ENCODE measurements around the gene TSPAN4.

The TSPAN4 gene

GRCh38 chr11:875203-875602, 32.6 kb downstream of the TSPAN4 start:
- TF ChIP-seq ZNF565 (CRISPR knock-in tag; conservative IDR thresholded peaks at IDR 0.05; ENCODE audit: low read depth) (no peak), ZFP3 (CRISPR knock-in tag; IDR thresholded peaks at IDR 0.05) (no peak), TSHZ2 (CRISPR knock-in tag; IDR thresholded peaks at IDR 0.05) (no peak), TCF4 (CRISPR knock-in tag; IDR thresholded peaks at IDR 0.05; ENCODE audit: borderline replicate concordance) (no peak)
- ATAC-seq = no peak

- no peak for TF ChIP-seq ISL1 (CRISPR knock-in tag; IDR thresholded peaks at IDR 0.05)
- no peak for TF ChIP-seq PATZ1 (CRISPR knock-in tag; IDR thresholded peaks at IDR 0.05; ENCODE audit: borderline replicate concordance)
- TF ChIP-seq OSR1 (CRISPR knock-in tag; IDR thresholded peaks at IDR 0.05) = no peak
- no peak for TF ChIP-seq RARB (CRISPR knock-in tag; IDR thresholded peaks at IDR 0.05)
- TF ChIP-seq ZNF565 (CRISPR knock-in tag; conservative IDR thresholded peaks at IDR 0.05; ENCODE audit: low read depth) = no peak
- no peak for TF ChIP-seq TCF4 (CRISPR knock-in tag; IDR thresholded peaks at IDR 0.05; ENCODE audit: borderline replicate concordance)
- TF ChIP-seq POU6F1 (CRISPR knock-in tag; IDR thresholded peaks at IDR 0.05; ENCODE audit: borderline replicate concordance, low read depth) = no peak
- TF ChIP-seq ZC3H10 (CRISPR knock-in tag; IDR thresholded peaks at IDR 0.05) = no peak
- TF ChIP-seq CSDC2 (CRISPR knock-in tag; IDR thresholded peaks at IDR 0.05) = no peak
- TF ChIP-seq ZNF70 (CRISPR knock-in tag; IDR thresholded peaks at IDR 0.05) = no peak
- no peak for TF ChIP-seq ARNTL (CRISPR knock-in tag; IDR thresholded peaks at IDR 0.05; ENCODE audit: borderline replicate concordance, low read depth)
- TF ChIP-seq TOX (CRISPR knock-in tag; IDR thresholded peaks at IDR 0.05; ENCODE audit: borderline replicate concordance) = no peak
- no peak for TF ChIP-seq ESRRG (CRISPR knock-in tag; IDR thresholded peaks at IDR 0.05)
- no peak for TF ChIP-seq ZNF8 (CRISPR knock-in tag; IDR thresholded peaks at IDR 0.05)
- no peak for TF ChIP-seq TSHZ2 (CRISPR knock-in tag; IDR thresholded peaks at IDR 0.05)
- no peak for TF ChIP-seq ZFP30 (CRISPR knock-in tag; IDR thresholded peaks at IDR 0.05)
- ATAC-seq = no peak
Observed at GRCh38 chr11:875769-876301, 33.2 kb downstream of the TSPAN4 start.

- TF ChIP-seq ESRRG (CRISPR knock-in tag; IDR thresholded peaks at IDR 0.05) = no peak
- no peak for TF ChIP-seq RARB (CRISPR knock-in tag; IDR thresholded peaks at IDR 0.05)
- TF ChIP-seq SNAI2 (CRISPR knock-in tag; IDR thresholded peaks at IDR 0.05) = no peak
- TF ChIP-seq ISL1 (CRISPR knock-in tag; IDR thresholded peaks at IDR 0.05) = no peak
- no peak for TF ChIP-seq GLIS3 (CRISPR knock-in tag; IDR thresholded peaks at IDR 0.05)
- TF ChIP-seq ZNF70 (CRISPR knock-in tag; IDR thresholded peaks at IDR 0.05) = no peak
- no peak for TF ChIP-seq TSHZ2 (CRISPR knock-in tag; IDR thresholded peaks at IDR 0.05)
- TF ChIP-seq BACH2 (CRISPR knock-in tag; IDR thresholded peaks at IDR 0.05; ENCODE audit: borderline replicate concordance) = no peak
- TF ChIP-seq TCF4 (CRISPR knock-in tag; IDR thresholded peaks at IDR 0.05; ENCODE audit: borderline replicate concordance) = no peak
- TF ChIP-seq PATZ1 (CRISPR knock-in tag; IDR thresholded peaks at IDR 0.05; ENCODE audit: borderline replicate concordance) = no peak
- TF ChIP-seq PPARA (CRISPR knock-in tag; IDR thresholded peaks at IDR 0.05; ENCODE audit: borderline replicate concordance) = no peak
- no peak for TF ChIP-seq ZNF565 (CRISPR knock-in tag; conservative IDR thresholded peaks at IDR 0.05; ENCODE audit: low read depth)
- ATAC-seq = no peak
Observed at GRCh38 chr11:876545-876944, 33.9 kb downstream of the TSPAN4 start.
